ENCODE data around the gene PDE3A. TPM values are rescaled to one million over a fixed set of nuclear protein-coding genes. Genes with fewer than 3 reads are reported as not detected.

Gene PDE3A
- total RNA-seq, 2 experiments from 2014 or later, result not detected

- no peaks in the 10 kb centered on the region for H3K9me2 ChIP-seq (ENCODE audit: insufficient read depth, low read length)
- H3K79me2 ChIP-seq (ENCODE audit: insufficient read depth, low read depth, low read length), result no peaks in the 10 kb centered on the region
- ChIA-PET POLR2A (no interaction called here), CTCF (ENCODE audit: unreplicated experiment) (no interaction called here)
- H3K36me3 ChIP-seq (ENCODE audit: insufficient read depth, low read length), result no peaks in the 10 kb centered on the region
- no peak overlapping the region for H3K4me2 ChIP-seq (ENCODE audit: low read length)
- no peak overlapping the region for H3K4me3 ChIP-seq (ENCODE audit: low read depth, low read length, poor library complexity, severe bottlenecking)
- intact Hi-C loops (cut with micrococcal nuclease; ENCODE audit: unreplicated experiment), result no loop called here
- no TSS peak for BruUV-seq (replicated peaks)
- no peaks in the 10 kb centered on the region for H3K4me1 ChIP-seq (ENCODE audit: insufficient read depth, low read length, poor library complexity, severe bottlenecking)
- no peaks in the 10 kb centered on the region for H4K20me1 ChIP-seq (ENCODE audit: insufficient read depth, low read length)
- no peaks in the 10 kb centered on the region for H3K9me3 ChIP-seq (ENCODE audit: low read length)
- H3K27ac ChIP-seq (ENCODE audit: low read depth, low read length, poor library complexity, severe bottlenecking), result no peak overlapping the region
- no peak overlapping the region for H2AFZ ChIP-seq (ENCODE audit: low read length)
- TF ChIP-seq EZH2phosphoT487 (IDR thresholded peaks at IDR 0.05; ENCODE audit: borderline replicate concordance, low read depth, low read length) (no peak), CTCF (conservative IDR thresholded peaks at IDR 0.05; ENCODE audit: low read length) (no peak)
- DNase-seq (ENCODE audit: low spot score), result no peak
Measured at GRCh38 chr12:20370866-20371519, 2.7 kb downstream of the PDE3A start.

- no peaks in the 10 kb centered on the region for H3K79me2 ChIP-seq (ENCODE audit: insufficient read depth, low read depth, low read length)
- CTCF ChIA-PET (ENCODE audit: unreplicated experiment), result no interaction called here
- no TSS peak for BruUV-seq (replicated peaks)
Measured at GRCh38 chr12:20372326-20373096, 4.2 kb downstream of the PDE3A start.

More at GRCh38 chr12:20372326-20373096, 4.2 kb downstream of the PDE3A start:
- H3K9me2 ChIP-seq (ENCODE audit: insufficient read depth, low read length), result no peaks in the 10 kb centered on the region
- no peaks in the 10 kb centered on the region for H3K9me3 ChIP-seq (ENCODE audit: low read length)
- POLR2A ChIA-PET, result no interaction called here
- TF ChIP-seq EZH2phosphoT487 (IDR thresholded peaks at IDR 0.05; ENCODE audit: borderline replicate concordance, low read depth, low read length), result no peak
- TF ChIP-seq CTCF (conservative IDR thresholded peaks at IDR 0.05; ENCODE audit: low read length), result no peak
- H3K4me3 ChIP-seq (ENCODE audit: low read depth, low read length, poor library complexity, severe bottlenecking), result no peak overlapping the region
- intact Hi-C loops (cut with micrococcal nuclease; ENCODE audit: unreplicated experiment), result no loop called here
- no peak for DNase-seq (ENCODE audit: low spot score)
- H3K27ac ChIP-seq (ENCODE audit: low read depth, low read length, poor library complexity, severe bottlenecking), result no peak overlapping the region
- H3K36me3 ChIP-seq (ENCODE audit: insufficient read depth, low read length), result no peaks in the 10 kb centered on the region
- no peak overlapping the region for H2AFZ ChIP-seq (ENCODE audit: low read length)
- no peak overlapping the region for H3K4me2 ChIP-seq (ENCODE audit: low read length)
- no peaks in the 10 kb centered on the region for H4K20me1 ChIP-seq (ENCODE audit: insufficient read depth, low read length)
- no peaks in the 10 kb centered on the region for H3K4me1 ChIP-seq (ENCODE audit: insufficient read depth, low read length, poor library complexity, severe bottlenecking)
